Measurements from ENCODE around the gene CDK2. TPM values are rescaled to one million over a fixed set of nuclear protein-coding genes. Genes with fewer than 3 reads are reported as not detected.
"Not testable (repeated sequence)": the region's sequence is repeated elsewhere in the genome, so short reads cannot be mapped to it uniquely, and the experiment has no call there.

Gene CDK2
- total RNA-seq, 2 donors from 2014 or later, result 116 to 144 TPM

DNA sequence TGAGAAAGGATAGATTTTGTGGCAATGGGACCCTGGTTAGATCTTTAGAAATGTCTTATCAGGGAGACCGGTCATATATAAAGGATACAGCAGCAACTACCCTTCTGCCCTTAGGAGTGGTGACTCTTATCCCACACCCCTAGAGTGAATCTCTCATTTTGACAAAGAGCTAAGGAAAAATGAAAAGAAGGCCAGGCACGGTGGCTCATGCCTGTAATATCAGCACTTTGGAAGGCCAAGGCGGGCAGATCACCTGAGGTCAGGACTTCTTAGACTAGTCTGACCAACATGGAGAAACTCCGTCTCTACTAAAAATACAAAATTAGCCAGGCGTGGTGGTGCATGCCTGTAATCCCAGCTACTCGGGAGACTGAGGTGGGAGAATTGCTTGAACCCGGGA lies 19.3 kb downstream of the CDK2 start:
- H3K36me3 Mint-ChIP-seq, result peaks cover 6 to 13% of the 10 kb centered on the region in 2 donors
- peak in 1 of 2 donors; percentile 7 for DNase-seq (ENCODE audit: low spot score in 2 of 2)
- H3K9me3 Mint-ChIP-seq, ATAC-seq: not testable (repeated sequence)
- H3K27ac Mint-ChIP-seq, result peak overlapping the region; percentile 56 to 66

DNA sequence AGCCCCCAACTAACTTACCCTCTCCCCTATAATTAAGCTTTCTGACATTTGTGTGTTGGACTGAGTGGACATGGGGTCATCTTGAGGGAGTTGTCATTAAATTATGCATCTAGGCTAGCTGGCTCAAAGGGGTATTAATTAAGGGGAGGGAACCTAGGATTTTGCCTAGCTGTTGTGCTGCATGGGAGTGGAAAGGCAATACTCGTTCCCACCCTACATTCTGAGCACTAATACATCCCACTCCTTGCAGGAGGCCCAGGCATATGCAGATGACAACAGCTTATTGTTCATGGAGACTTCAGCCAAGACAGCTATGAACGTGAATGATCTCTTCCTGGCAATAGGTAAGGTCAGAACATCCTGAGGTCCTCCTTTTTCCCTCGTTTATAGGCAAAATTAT lies 24.5 kb downstream of the CDK2 start:
- Mint-ChIP-seq H3K36me3 (peaks cover 6 to 23% of the 10 kb centered on the region in 2 donors), H3K27ac (no peak overlapping the region), H3K9me3 (no peaks in the 10 kb centered on the region)
- DNase-seq (ENCODE audit: low spot score in 2 of 2) (no peak), ATAC-seq (no peak)

DNA sequence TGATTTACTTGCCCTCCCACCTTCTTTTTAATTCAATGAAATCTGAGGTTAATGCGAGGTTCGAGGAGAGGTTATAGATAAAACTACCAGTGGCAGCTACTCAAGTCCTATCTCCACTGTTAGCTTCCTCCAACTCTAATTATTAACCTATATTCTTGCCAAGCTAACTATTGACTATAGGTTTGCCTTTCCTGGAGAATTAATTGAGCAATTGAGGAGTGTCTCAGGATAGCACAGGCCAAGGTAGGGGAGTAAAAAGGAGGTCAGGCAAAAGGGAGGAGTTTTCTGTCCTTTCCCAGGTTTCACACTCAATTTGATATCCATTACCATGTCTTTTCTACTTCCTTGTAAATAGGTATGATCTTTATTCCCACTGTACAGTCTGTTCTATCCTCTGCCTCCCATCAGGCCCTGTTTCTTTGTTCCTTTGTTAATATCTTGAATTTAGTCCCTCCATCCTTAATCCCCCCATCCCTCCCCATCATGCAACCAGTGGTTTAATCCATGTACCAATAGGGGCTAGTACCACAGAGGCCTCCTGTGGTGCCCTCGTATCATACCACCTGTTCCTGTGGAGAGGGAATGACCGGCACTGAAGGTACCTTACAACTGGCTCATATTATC lies 26.7 kb downstream of the CDK2 start:
- peak overlapping the region in 1 of 2 donors; percentile 49 for H3K27ac Mint-ChIP-seq
- no peak for ATAC-seq
- peaks cover 6 to 29% of the 10 kb centered on the region in 2 donors for H3K36me3 Mint-ChIP-seq
- no peak for DNase-seq (ENCODE audit: low spot score in 2 of 2)
- no peaks in the 10 kb centered on the region for H3K9me3 Mint-ChIP-seq

DNA sequence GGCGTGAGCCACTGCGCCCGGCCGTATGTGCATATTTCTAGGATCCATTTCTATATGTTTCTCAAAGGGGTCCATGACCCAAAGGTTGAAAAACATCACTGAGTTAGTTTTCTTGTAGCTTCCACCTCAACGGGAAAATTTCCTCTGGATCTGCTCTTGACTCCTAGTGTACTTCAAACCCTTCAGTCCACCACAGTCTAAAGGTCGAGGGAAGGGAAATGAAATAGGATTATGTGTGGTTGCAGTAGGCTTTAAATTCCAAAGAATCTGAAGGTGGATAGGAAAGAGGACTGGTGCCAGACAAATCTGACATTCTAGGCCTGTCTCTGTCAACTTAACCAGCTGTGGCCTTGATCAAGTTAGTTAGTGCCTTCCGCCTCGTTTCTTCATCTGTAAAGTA lies 28.7 kb downstream of the CDK2 start:
- Mint-ChIP-seq H3K9me3 (no peaks in the 10 kb centered on the region), H3K27ac (no peak overlapping the region), H3K36me3 (peaks cover 0 to 22% of the 10 kb centered on the region in 2 donors)
- DNase-seq (ENCODE audit: low spot score in 2 of 2), result no peak
- no peak for ATAC-seq

DNA sequence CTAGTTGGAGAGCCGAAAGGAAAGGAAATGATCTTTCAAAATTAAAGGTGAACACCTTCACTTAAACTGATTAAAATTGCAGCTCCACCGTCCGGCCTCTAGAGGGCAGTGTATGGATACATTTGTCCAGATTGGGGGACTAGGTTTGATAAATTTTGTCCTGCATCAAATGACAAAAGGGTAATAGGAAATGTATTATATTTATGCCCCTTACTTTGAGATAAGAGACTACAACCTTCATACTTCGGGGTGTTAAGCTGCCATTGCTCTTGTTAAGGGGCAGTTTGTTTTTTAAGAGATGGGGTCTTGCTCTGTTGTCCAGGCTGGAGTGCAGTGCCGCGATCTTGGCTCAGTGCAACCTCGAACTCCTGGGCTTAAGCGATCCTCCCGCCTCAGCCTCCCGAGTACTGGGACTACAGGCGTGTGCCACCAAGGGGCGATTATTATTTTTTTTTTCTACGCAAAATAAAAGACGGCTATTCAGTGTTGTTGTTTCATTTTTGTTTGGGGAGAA lies 29.6 kb downstream of the CDK2 start:
- ATAC-seq, result peak in 1 of 2 donors; percentile 56
- no peaks in the 10 kb centered on the region for H3K9me3 Mint-ChIP-seq
- H3K27ac Mint-ChIP-seq, result peak overlapping the region; percentile 44 to 66
- H3K36me3 Mint-ChIP-seq, result peaks cover 0 to 13% of the 10 kb centered on the region in 2 donors
- peak in 1 of 2 donors; percentile 71 for DNase-seq (ENCODE audit: low spot score in 2 of 2)

DNA sequence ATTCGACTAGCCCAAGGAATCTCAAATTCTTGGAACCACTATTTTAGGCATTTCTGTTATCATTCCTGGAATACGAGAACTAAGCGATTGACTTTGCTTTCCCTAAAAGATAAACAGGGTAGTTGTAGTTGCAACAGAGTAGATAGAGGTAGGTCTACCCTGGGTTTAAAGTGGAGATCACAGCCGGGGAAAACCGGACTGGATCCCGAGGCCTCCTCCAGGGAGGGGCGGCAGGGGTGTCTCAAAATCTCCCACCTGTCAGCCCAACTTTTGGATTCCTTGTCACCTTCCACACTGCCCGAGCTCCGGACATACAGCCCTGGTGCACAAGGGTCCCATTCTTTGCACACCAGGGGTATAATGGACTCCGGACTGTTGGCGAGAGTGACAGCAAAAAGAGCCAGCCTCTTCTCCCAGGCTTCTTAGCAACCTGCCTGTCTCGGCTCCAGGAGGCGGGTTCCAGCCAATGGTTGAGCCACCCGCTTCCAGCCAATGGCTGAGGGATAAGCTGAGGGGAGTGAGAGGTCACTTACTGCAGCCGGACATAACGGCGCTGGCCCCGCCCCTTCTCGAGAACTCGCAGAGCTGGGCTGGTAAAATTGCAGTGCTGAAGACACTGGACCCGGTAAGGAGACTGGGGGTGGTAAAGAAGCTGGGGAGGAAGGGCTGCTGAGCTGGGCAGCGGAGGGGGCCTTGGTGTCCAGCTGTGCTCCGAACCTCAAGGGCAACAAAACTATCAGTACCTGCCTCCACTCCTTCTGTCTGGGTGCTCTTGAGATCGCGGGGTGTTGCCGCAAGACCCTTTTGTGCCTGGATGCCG lies 30.3 kb downstream of the CDK2 start, which contains the start of gene SUOX:
TSS of gene SUOX (plus strand) at position 562 of the 820 bp plus-strand sequence. CDS start 4,946 bp downstream, outside the sequence.
- H3K27ac Mint-ChIP-seq, result peak within 1 kb of the TSS; percentile 44 to 66

DNA sequence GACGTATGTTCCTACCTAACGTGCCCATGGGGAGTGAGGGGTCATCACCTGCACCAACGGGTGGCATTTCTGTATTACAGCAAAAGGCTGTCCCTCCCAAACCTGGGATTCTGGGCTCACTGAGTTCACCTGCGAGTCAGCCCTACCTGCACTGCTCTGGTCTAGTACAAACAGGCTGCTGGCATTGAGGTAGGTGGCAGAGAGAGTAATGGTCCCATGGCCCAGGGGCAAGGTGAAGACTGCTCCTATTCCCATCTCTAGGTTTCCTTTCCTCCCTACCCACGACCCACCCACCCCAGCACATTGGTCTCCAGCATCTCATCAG lies 30.9 kb downstream of the CDK2 start:
- ATAC-seq, result peak in 1 of 2 donors; percentile 21

More for the DNA sequence above, 30.3 kb downstream of the CDK2 start, which contains the start of gene SUOX:
- ATAC-seq (peak; percentile 89 to 99), DNase-seq (ENCODE audit: low spot score in 2 of 2) (peak; percentile 50 to 73)
- Mint-ChIP-seq H3K36me3 (peaks cover 0 to 9% of the 10 kb centered on the region in 2 donors), H3K9me3 (no peaks in the 10 kb centered on the region)

DNA sequence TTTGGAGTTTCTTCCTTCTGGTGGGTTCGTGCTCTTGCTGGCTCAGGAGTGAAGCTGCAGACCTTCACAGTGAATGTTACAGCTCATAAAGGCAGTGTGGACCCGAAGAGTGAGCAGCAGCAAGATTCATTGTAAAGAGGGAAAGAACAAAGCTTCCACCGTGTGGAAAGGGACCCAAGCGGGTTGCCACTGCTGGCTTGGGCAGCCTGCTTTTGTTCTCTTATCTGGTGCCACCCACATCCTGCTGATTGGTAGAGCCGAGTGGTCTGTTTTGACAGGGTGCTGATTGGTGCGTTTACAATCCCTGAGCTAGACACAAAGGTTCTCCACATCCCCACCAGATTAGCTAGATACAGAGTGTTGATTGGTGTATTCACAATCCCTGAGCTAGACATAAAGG lies 32.9 kb downstream of the CDK2 start:
- not testable (repeated sequence) for H3K36me3 Mint-ChIP-seq; H3K9me3 Mint-ChIP-seq; DNase-seq (ENCODE audit: low spot score in 2 of 2); H3K27ac Mint-ChIP-seq; ATAC-seq

More for the DNA sequence above, 30.9 kb downstream of the CDK2 start:
- Mint-ChIP-seq H3K9me3 (no peaks in the 10 kb centered on the region), H3K27ac (peak overlapping the region in 1 of 2 donors; percentile 66), H3K36me3 (peaks cover 0 to 6% of the 10 kb centered on the region in 2 donors)
- no peak for DNase-seq (ENCODE audit: low spot score in 2 of 2)

DNA sequence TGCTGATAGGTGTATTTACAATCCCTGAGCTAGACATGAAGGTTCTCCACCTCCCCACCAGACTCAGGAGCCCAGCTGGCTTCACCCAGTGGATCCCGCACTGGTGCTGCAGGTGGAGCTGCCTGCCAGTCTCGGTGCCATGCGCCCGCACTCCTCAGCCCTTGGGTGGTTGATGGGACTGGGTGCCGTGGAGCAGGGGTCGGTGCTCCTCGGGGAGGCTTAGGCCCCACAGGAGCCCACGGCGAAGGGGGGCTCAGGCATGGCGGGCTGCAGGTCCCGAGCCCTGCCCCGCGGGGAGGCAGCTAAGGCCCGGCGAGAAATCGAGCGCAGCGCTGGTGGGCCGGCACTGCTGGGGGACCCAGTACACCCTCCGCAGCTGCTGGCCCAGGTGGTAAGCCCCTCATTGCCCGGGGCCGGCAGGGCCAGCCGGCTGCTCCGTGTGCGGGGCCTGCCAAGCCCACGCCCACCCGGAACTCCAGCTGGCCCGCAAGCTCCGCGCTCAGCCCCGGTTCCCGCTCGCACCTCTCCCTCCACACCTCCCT lies 33.4 kb downstream of the CDK2 start:
- not testable (repeated sequence) for ATAC-seq; H3K27ac Mint-ChIP-seq; H3K36me3 Mint-ChIP-seq; DNase-seq (ENCODE audit: low spot score in 2 of 2); H3K9me3 Mint-ChIP-seq

DNA sequence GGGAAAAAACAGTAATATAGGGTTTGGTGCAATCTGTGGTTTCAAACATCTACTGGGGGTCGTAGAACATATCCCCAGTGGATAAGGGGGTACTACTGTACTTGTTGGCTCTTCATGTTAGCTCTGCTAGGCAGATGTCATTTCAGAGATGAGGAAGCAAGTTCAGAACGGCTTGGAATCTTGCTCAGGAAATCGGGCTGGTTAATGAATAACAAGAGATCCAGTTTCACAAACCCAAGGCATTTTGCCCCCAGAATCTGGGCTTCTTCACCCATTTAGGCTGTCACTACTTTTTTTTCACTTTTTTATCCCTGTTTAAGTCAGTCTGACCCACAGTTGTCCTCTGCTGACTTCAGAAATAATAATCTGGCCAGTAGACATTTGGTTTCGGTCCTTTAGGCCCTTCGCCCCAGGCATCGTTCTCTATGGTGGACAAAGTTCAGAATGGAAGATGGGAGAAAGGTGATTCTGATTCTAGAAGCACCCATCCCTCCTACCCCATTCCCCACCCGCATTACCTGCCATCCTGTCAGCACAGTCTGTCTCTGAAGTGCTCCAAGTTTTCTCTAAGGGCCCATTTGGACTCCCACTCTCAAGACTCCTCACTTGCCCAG lies 35.0 kb downstream of the CDK2 start:
- peaks cover 0 to under 1% of the 10 kb centered on the region in 2 donors for H3K36me3 Mint-ChIP-seq
- no peak overlapping the region for H3K27ac Mint-ChIP-seq
- no peak for ATAC-seq

DNA sequence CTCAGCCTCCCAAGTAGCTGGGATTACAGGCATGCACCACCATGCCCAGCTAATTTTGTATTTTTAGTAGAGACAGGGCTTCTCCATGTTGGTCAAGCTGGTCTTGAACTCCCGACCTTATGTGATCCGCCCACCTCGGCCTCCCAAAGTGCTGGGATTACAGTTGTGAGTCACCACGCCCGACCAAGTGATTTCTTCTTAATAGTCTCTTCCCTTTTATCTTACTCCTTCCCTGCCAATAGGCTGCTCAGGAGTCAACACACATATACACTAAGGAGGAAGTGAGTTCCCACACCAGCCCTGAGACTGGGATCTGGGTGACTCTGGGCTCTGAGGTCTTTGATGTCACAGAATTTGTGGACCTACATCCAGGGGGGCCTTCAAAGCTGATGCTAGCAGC lies 36.7 kb downstream of the CDK2 start:
- H3K36me3 Mint-ChIP-seq; DNase-seq (ENCODE audit: low spot score in 2 of 2); H3K9me3 Mint-ChIP-seq; ATAC-seq; H3K27ac Mint-ChIP-seq: not testable (repeated sequence)

More for the DNA sequence above, 35.0 kb downstream of the CDK2 start:
- no peaks in the 10 kb centered on the region for H3K9me3 Mint-ChIP-seq
- DNase-seq (ENCODE audit: low spot score in 2 of 2), result no peak

DNA sequence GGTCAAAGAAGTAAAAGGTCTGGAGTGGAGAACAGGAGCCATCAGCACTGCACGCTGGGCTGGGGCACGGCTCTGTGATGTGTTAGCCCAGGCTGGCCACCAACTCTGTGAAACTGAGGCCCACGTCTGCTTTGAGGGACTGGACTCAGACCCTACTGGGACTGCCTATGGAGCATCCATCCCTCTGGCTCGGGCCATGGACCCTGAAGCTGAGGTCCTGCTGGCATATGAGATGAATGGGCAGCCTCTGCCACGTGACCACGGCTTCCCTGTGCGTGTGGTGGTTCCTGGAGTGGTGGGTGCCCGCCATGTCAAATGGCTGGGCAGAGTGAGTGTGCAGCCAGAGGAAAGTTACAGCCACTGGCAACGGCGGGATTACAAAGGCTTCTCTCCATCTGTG lies 37.6 kb downstream of the CDK2 start:
- peak overlapping the region in 1 of 2 donors; percentile 3 for H3K27ac Mint-ChIP-seq
- H3K36me3 Mint-ChIP-seq, result peaks cover 0 to 4% of the 10 kb centered on the region in 2 donors
- ATAC-seq, result no peak
- DNase-seq (ENCODE audit: low spot score in 2 of 2), result no peak
- no peaks in the 10 kb centered on the region for H3K9me3 Mint-ChIP-seq

DNA sequence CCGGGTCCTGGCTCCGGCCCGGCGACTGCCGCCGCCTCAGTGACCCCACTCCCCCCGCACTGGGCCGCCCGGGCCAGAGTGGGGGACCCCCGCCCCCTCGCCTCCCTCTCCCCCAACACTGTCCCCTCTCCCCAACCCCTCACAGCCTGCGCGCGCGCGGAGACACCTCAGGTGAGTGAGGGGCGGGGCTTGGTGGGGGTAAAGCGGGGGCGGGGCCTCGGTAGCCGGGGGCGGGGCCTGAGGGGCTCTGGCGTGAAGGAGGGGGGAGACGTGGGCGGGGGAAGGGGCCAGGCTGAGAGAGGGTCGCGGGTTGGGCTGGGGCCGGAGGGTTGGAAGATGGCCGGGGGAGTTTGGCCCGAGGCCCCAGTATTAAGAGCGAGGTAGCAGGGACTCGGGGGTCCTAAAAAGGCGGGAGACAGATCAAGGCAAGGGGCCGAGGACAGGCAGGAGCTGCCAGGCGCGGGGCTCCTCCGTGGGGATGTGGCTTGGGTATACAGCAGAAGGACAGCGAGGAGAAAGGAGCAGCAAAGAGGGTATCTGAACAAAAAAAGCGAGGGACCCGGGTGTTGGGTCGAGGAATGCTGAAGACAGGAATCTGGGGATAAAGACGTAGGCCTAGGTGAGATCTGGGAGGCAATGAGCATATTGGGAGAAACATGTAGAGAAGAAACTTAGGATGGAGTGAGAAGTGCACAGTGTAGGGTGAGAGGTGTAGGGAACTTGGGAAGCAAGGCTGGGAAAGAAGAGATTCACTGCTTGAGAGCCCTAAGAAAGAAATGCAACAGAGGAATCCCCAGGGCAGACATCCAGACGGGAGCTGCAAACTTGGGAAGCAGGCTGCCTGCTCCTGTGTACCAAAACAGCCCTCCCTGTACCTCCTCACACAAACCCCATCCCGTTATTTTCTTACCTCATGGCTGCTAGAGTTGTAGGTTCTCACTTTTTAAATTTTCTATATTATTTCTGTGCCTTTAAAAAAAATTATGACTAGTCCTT lies 41.2 kb downstream of the CDK2 start:
- Mint-ChIP-seq H3K36me3 (peaks cover 0 to 4% of the 10 kb centered on the region in 2 donors), H3K27ac (peak overlapping the region; percentile 63 to 80), H3K9me3 (no peaks in the 10 kb centered on the region)
- peak in 1 of 2 donors; percentile 68 for DNase-seq (ENCODE audit: low spot score in 2 of 2)
- ATAC-seq, result peak; percentile 70 to 83

DNA sequence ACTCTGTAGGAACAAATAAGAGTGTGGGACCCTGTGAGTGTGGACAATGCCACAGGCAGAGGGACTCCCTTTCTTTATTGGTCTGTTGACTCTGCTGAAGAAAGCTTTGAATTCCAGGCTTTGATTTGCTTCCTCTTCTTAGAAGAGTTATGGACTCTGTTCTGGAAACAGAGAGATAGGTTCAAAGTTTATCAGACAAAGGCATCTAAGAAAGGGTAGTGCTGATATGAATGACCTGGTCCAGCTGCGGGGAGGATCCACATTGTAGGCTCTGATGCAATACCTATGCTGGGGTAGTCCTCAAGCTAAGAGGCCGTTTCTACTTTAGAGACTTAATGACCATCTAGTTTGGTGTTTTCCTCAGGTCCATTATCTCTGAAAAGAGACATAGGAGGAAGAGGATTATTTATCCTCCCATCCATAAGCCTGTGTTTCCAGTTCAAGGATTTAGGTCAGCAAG lies 43.5 kb downstream of the CDK2 start:
- no peaks in the 10 kb centered on the region for H3K9me3 Mint-ChIP-seq
- H3K36me3 Mint-ChIP-seq, result peaks cover 0 to 4% of the 10 kb centered on the region in 2 donors
- no peak overlapping the region for H3K27ac Mint-ChIP-seq
- DNase-seq (ENCODE audit: low spot score in 2 of 2), result no peak
- ATAC-seq, result no peak

DNA sequence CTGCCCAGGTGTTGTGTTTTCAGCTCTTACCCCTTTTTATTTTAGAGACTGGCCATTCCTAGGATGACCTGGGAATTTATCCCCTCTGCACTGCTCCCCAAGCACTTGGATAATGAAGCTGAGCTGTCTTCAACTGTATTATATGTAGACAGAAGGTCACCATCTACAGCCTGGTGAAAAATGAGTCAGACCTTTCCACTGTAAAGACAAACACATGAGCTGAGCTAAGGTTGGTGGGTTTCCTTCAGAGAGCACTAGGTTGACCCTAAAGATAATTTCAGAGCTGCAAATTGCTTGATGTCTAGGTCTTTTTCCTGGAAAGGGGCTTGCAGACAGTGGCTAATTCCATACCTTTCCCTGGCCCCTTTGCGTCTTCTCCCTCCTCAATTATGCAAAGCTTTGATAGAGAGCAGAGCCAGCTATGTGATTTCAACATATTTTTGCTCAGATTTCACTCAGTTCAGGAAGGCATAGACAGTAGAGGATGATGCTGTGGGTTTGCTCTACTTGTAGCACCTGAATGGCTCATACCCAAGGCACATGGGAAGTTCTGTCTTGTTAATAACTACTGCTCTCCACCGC lies 45.0 kb downstream of the CDK2 start:
- Mint-ChIP-seq H3K36me3 (peaks cover 0 to 4% of the 10 kb centered on the region in 2 donors), H3K27ac (no peak overlapping the region), H3K9me3 (no peaks in the 10 kb centered on the region)
- ATAC-seq, result no peak
- no peak for DNase-seq (ENCODE audit: low spot score in 2 of 2)

Data from activated naive CD4-positive, alpha-beta T cell treated with anti-CD3 and anti-CD28 coated beads, Interleukin-2, amount 50 U/mL, for 72 hours (primary cell).